A673 (cell line): ENCODE results near the gene CENPV. TPM values are rescaled to one million over a fixed set of nuclear protein-coding genes. Genes with fewer than 3 reads are reported as not detected.

Experiments used
- BruUV-seq: library from RNA; stranded (reverse); fragments of 400-500 nt; replicated peaks from 2 replicates; lab custom pipeline; 2021; lab: Mats Ljungman, UMichigan
- CTCF ChIA-PET: fragments of 300-600 bp; sonication (Branson Sonifier 250); formaldehyde crosslinking; loops from one replicate; lab custom pipeline; 2022; ENCODE audit warnings: antibody characterized with exemption; lab: Charles Lee
- POLR2A ChIA-PET: fragments of 300-600 bp; sonication (Branson Sonifier 250); formaldehyde crosslinking; loops from one replicate; lab custom pipeline; 2022; ENCODE audit warnings: antibody characterized with exemption; ENCODE audit not compliant: low non-redundant PET; lab: Charles Lee
- DNase-seq: peaks from one replicate; pipeline ENCODE4 v3.0.0-alpha.2; 2015; ENCODE audit warnings: low spot score
- H3K27ac ChIP-seq: fragments of 200-600 bp; sonication (generic); 2 replicates; pipeline ENCODE4 v1.5.1; 2016; ENCODE audit warnings: mixed run types, low read depth, mild to moderate bottlenecking, mixed read lengths, antibody characterized with exemption, low read length; ENCODE audit not compliant: poor library complexity, severe bottlenecking
- H3K27me3 ChIP-seq: fragments of 200-600 bp; sonication (generic); replicated peaks from 2 replicates; pipeline ENCODE4 v1.6.1; 2017; ENCODE audit warnings: mixed run types, low read depth, mild to moderate bottlenecking, mixed read lengths, antibody characterized with exemption, low read length; ENCODE audit not compliant: insufficient read depth, poor library complexity
- H3K36me3 ChIP-seq: fragments of 200-600 bp; sonication (generic); 2 replicates; pipeline ENCODE4 v1.6.1; 2016; ENCODE audit warnings: mixed run types, mild to moderate bottlenecking, mixed read lengths, antibody characterized with exemption, low read length; ENCODE audit not compliant: insufficient read depth, poor library complexity, severe bottlenecking
- H3K4me1 ChIP-seq: fragments of 200-600 bp; sonication (generic); 2 replicates; pipeline ENCODE4 v1.6.1; 2017; ENCODE audit warnings: mixed run types, mild to moderate bottlenecking, mixed read lengths, antibody characterized with exemption, low read length; ENCODE audit not compliant: insufficient read depth, poor library complexity, severe bottlenecking
- H3K4me3 ChIP-seq: fragments of 200-600 bp; sonication (generic); 2 replicates; pipeline ENCODE4 v1.5.1; 2016; ENCODE audit warnings: low read depth, mixed run types, mild to moderate bottlenecking, mixed read lengths, low read length; ENCODE audit not compliant: poor library complexity, severe bottlenecking
- H3K9me3 ChIP-seq: fragments of 200-600 bp; sonication (generic); 2 replicates; pipeline ENCODE4 v1.6.1; 2016; ENCODE audit warnings: mixed run types, low read depth, mild to moderate bottlenecking, mixed read lengths, antibody characterized with exemption, low read length; ENCODE audit not compliant: poor library complexity, severe bottlenecking
- EZH2 ChIP-seq: fragments of 200-600 bp; sonication (generic); IDR thresholded peaks from 2 replicates; pipeline ENCODE4 v1.6.1; 2017; ENCODE audit warnings: borderline replicate concordance, low read depth, mild to moderate bottlenecking, mixed read lengths, antibody characterized with exemption, low read length; ENCODE audit not compliant: poor library complexity, severe bottlenecking
- intact Hi-C: fragments of 100-400 bp; cut with micrococcal nuclease; formaldehyde crosslinking; loops from one replicate; pipeline ENCODE4 v1.10.0; 2022; ENCODE audit not compliant: unreplicated experiment
- total RNA-seq: library from RNA; stranded (reverse); gene quantifications from 2 replicates; pipeline ENCODE4 v1.2.3, GENCODE V29; 2021
- TF ChIP-seq, protein P1 (sequence below): fragments of 300-800, 200-600 bp; sonication (generic); conservative IDR thresholded peaks from 2 replicates; pipeline ENCODE4 v1.5.1; 2017; ENCODE audit warnings: low read depth, mild to moderate bottlenecking, antibody characterized with exemption, low read length, moderate library complexity, mixed read lengths

Gene CENPV
- total RNA-seq, 1 experiment from 2014 or later, result 147 TPM

DNA sequence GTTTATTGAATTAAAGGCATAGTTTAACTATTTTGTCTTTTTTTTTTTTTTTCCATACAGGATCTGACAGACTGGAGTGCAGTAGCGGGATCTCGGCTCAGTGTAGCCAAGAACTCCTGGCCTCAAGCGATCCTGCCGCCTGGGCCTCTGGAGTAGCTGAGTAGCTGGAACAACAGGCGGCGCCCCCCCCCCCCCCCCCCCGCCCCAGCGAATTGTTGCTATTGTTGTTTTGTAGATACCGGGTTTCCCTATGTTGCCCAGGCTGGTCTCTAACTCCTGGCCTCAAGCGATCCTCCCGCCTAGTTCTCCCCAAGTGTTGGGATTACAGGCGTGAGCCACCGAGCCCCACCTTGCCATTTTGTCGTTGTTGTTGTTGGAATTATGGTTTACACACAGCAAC, 1.3 kb upstream of the CENPV start:
- intact Hi-C loops, result no loop called here
- H3K4me3 ChIP-seq, result no peak overlapping the region
- ChIA-PET CTCF (no interaction called here), POLR2A (no interaction called here)
- no peak for DNase-seq
- no peaks in the 10 kb centered on the region for H3K27me3 ChIP-seq
- no peaks in the 10 kb centered on the region for H3K9me3 ChIP-seq
- no TSS peak for BruUV-seq
- no peak overlapping the region for H3K27ac ChIP-seq
- TF ChIP-seq, protein P1, sequence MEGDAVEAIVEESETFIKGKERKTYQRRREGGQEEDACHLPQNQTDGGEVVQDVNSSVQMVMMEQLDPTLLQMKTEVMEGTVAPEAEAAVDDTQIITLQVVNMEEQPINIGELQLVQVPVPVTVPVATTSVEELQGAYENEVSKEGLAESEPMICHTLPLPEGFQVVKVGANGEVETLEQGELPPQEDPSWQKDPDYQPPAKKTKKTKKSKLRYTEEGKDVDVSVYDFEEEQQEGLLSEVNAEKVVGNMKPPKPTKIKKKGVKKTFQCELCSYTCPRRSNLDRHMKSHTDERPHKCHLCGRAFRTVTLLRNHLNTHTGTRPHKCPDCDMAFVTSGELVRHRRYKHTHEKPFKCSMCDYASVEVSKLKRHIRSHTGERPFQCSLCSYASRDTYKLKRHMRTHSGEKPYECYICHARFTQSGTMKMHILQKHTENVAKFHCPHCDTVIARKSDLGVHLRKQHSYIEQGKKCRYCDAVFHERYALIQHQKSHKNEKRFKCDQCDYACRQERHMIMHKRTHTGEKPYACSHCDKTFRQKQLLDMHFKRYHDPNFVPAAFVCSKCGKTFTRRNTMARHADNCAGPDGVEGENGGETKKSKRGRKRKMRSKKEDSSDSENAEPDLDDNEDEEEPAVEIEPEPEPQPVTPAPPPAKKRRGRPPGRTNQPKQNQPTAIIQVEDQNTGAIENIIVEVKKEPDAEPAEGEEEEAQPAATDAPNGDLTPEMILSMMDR, result no peak
- no peak for TF ChIP-seq EZH2
- peaks cover 4% of the 10 kb centered on the region for H3K36me3 ChIP-seq
- H3K4me1 ChIP-seq, result peaks cover 6% of the 10 kb centered on the region

DNA sequence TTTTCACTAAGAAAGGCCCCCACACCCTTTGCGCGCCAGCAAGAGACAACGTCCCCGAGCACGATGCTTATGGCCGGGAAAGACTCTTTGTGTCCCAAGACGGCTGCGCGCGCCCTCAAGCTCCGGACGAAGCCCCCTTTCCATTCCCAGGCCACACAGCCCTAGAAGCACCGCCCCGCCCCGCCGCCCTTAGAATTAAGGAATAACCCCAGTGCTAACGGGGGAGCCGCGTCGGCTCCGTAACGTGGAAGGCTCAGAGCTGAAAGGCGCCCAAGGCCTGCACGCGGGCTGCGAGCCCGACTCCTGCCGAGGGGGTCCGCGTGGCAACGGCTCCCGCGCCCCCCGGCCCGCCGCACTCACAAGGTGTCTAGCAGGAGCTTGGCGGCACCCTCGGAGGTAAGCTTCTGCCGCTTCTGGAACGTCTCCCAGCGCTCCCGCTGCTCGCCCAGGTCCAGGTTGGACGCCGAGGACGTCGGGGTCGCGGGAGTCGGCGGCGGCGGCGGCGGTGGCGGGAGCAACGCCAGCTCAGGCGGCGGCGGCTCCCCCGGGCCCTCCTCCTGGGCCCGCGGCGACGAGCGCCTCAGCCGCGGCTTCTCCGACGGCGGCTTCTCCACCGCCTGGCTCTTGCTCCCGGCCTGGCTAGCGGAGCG, 477 bp downstream of the CENPV start:
- DNase-seq, result peak; percentile 73
- CTCF ChIA-PET, result interaction anchor here (0.6 to 1.5 kb wide), 7 partner anchors 11 to 1818 kb away, joined by 3 to 16 read pairs (median 4); partner anchors contain the start of gene UBB
- H3K27me3 ChIP-seq, result no peaks in the 10 kb centered on the region
- TF ChIP-seq, protein P1, result no peak
- no peak for TF ChIP-seq EZH2
- peaks cover 20% of the 10 kb centered on the region for H3K36me3 ChIP-seq
- H3K27ac ChIP-seq, result peak overlapping the region; percentile 81
- intact Hi-C loops, result no loop called here
- peaks cover 6% of the 10 kb centered on the region for H3K4me1 ChIP-seq
- TSS peak; percentile 41 for BruUV-seq
- POLR2A ChIA-PET, result interaction anchor here (0.6 kb wide), 1 partner anchor 101 kb away, joined by 3 read pairs; no protein-coding TSS in a partner anchor
- H3K4me3 ChIP-seq, result peak overlapping the region; percentile 63
- H3K9me3 ChIP-seq, result no peaks in the 10 kb centered on the region

DNA sequence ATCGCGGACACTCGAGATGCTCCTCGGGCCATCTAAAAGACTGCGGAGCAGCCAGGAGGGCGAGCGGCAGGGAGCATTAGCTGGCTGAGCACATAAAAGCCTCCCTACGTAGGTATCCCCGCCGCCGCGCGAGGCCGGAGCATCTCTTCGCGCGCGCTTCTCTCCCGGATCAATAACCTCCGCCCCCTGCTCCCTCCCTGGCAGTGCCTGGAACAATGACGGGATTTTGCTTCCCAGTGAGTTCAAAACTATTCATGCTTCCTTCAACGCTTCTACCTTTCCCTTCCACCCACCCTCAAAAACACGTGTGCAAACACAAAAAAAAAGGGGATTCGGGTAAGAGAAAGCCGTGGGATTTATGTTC, 984 bp downstream of the CENPV start:
- TF ChIP-seq, protein P1, result no peak
- no peak for TF ChIP-seq EZH2
- Histone ChIP-seq H3K27me3 (no peaks in the 10 kb centered on the region), H3K36me3 (peaks cover 25% of the 10 kb centered on the region), H3K4me1 (peaks cover 6% of the 10 kb centered on the region), H3K4me3 (peak overlapping the region; percentile 63), H3K27ac (peak overlapping the region; percentile 81), H3K9me3 (no peaks in the 10 kb centered on the region)
- POLR2A ChIA-PET, result no interaction called here
- peak; percentile 69 for DNase-seq
- intact Hi-C loops, result no loop called here
- BruUV-seq, result no TSS peak
- CTCF ChIA-PET, result interaction anchor here (1.5 kb wide), 1 partner anchor 11 kb away, joined by 16 read pairs; no protein-coding TSS in a partner anchor
